ENCODE data around the gene BLTP2.
"Not testable (repeated sequence)": the region's sequence is repeated elsewhere in the genome, so short reads cannot be mapped to it uniquely, and the experiment has no call there.

BLTP2 gene

GRCh38 chr17:28644787-28645575 is at the start of gene BLTP2:
Gene BLTP2, minus strand, starts transcription at chr17:28645158. Its CDS starts 102 bp downstream, at chr17:28645056.
- peak; percentile 94 for DNase-seq (ENCODE audit: low read depth)

- no peak for DNase-seq (ENCODE audit: low read depth)
Observed at GRCh38 chr17:28693869-28694268, 48.9 kb upstream of the BLTP2 start.

GRCh38 chr17:28689011-28689410 is 44.1 kb upstream of the BLTP2 start:
- no peak for DNase-seq (ENCODE audit: low read depth)

- no peak for DNase-seq (ENCODE audit: low read depth)
Observed at GRCh38 chr17:28688481-28688880, 43.5 kb upstream of the BLTP2 start.

- DNase-seq (ENCODE audit: low read depth): no peak
Observed at GRCh38 chr17:28686296-28686695, 41.3 kb upstream of the BLTP2 start.

GRCh38 chr17:28685366-28685765 is 40.4 kb upstream of the BLTP2 start:
- no peak for DNase-seq (ENCODE audit: low read depth)

- no peak for DNase-seq (ENCODE audit: low read depth)
Observed at GRCh38 chr17:28684963-28685362, 40.0 kb upstream of the BLTP2 start.

GRCh38 chr17:28682655-28683054 is 37.7 kb upstream of the BLTP2 start:
- no peak for DNase-seq (ENCODE audit: low read depth)

- DNase-seq (ENCODE audit: low read depth): no peak
Observed at GRCh38 chr17:28675980-28676379, 31.0 kb upstream of the BLTP2 start.

- no peak for DNase-seq (ENCODE audit: low read depth)
Observed at GRCh38 chr17:28675490-28675889, 30.5 kb upstream of the BLTP2 start.

GRCh38 chr17:28669918-28670317 is 25.0 kb upstream of the BLTP2 start:
- no peak for DNase-seq (ENCODE audit: low read depth)

- no peak for DNase-seq (ENCODE audit: low read depth)
Observed at GRCh38 chr17:28667870-28668269, 22.9 kb upstream of the BLTP2 start.

- DNase-seq (ENCODE audit: low read depth): no peak
Observed at GRCh38 chr17:28665994-28666393, 21.0 kb upstream of the BLTP2 start.

- no peak for DNase-seq (ENCODE audit: low read depth)
Observed at GRCh38 chr17:28663723-28664122, 18.8 kb upstream of the BLTP2 start.

- DNase-seq (ENCODE audit: low read depth): no peak
Observed at GRCh38 chr17:28662527-28662829, 17.5 kb upstream of the BLTP2 start.

GRCh38 chr17:28661635-28662526 is 16.9 kb upstream of the BLTP2 start, which contains the start of the genes SDF2 and SUPT6H:
Gene SDF2, minus strand, starts transcription at chr17:28661906. Its CDS starts 30 bp downstream, at chr17:28661876.
Gene SUPT6H, plus strand, starts transcription at chr17:28662205. Its CDS starts 11,197 bp downstream, at chr17:28673402.
- DNase-seq (ENCODE audit: low read depth): peak; percentile 88

GRCh38 chr17:28659497-28659881 is 14.5 kb upstream of the BLTP2 start:
- not testable (repeated sequence) for DNase-seq (ENCODE audit: low read depth)

- not testable (repeated sequence) for DNase-seq (ENCODE audit: low read depth)
Observed at GRCh38 chr17:28658766-28659496, 14.0 kb upstream of the BLTP2 start.

- not testable (repeated sequence) for DNase-seq (ENCODE audit: low read depth)
Observed at GRCh38 chr17:28658342-28658741, 13.4 kb upstream of the BLTP2 start.

GRCh38 chr17:28657756-28658155 is 12.8 kb upstream of the BLTP2 start:
- DNase-seq (ENCODE audit: low read depth): no peak

- DNase-seq (ENCODE audit: low read depth): no peak
Observed at GRCh38 chr17:28655160-28655559, 10.2 kb upstream of the BLTP2 start.

GRCh38 chr17:28648698-28649097 is 3.7 kb upstream of the BLTP2 start:
- DNase-seq (ENCODE audit: low read depth): no peak
